NCI-H1092 treated with DMSO at 0.1 percent for 48 hours (cell line): Measurements from ENCODE around the gene PLEKHA7.

Source experiments
- DNase-seq: peaks from one replicate; lab custom pipeline; 2025; lab: John Stamatoyannopoulos, UW

Gene PLEKHA7

DNA sequence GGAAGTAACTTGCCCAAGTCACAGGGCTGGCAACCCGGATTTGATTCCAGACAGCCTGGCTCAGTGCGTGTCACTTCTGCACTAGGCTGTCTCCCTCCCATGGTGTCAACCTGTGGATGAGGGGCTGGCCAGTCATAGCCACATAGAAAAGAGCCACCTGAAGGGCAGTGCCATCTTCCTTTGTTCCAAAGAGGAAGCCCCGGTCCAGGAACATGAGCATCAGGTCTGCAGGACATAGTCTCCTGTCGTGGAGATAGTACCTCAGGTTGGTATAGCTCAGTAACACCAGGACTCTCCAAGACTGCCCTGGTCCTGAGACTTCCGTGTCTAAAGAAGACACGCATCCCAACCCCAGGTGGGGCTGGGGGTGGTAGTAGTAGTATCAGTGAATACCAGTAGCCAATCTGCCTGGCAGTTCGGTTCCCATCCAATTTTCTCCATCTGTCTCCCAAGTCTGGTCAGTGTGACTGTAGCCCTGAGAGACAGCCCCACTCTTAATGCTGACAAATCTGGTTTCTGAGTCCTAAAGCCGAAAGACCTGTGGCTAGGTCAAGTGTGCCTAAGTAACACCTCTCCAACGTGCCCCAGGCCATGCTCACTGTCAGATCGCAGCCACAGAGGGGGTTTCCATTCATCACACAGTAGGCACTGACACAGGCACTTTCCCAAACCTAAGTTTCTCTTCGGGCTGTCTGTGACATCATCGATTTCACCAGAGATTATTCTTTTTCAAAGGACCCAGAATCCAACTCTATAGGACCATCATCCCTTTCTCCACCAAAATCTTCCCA, 242.7 kb downstream of the PLEKHA7 start:
- DNase-seq: no peak

DNA sequence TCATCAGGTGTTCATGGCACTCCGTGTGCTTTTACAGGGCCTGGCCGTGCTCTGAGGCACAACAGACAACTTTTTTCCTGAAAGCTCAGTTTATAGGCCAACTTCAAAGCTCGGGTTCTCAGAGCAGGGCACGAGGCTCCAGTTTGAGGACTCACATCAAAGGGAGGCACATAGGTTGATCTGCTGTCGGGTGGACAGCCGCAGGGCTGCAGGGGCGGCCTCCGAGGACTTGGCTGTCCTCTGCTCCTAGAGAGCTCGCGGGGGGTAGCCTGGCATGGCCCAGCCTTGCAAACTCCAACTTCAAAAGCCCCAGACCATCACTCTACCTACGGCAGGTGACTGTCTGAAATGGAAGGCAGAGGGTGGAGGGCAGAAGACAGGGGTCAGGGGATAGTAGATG, 244.2 kb downstream of the PLEKHA7 start:
- no peak for DNase-seq

DNA sequence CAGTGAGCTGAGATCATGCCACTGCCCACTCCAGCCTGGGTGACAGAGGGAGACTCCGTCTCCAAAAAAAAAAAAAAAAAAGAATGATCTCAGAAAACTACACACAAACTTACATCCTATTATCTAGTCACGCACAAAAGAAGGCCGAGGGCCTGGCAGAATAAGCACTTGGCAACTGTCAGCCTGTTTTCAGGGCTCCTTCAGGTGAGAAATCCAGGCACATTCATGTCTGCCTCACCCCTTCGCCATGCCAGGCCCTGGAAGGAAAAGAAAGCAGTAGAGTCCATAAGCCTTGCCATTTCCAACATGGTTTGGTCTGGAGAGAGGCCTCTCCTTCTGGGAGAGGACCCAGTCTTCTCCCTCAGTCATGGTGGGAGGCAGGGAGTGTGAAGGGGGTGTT, 244.8 kb downstream of the PLEKHA7 start:
- no peak for DNase-seq

DNA sequence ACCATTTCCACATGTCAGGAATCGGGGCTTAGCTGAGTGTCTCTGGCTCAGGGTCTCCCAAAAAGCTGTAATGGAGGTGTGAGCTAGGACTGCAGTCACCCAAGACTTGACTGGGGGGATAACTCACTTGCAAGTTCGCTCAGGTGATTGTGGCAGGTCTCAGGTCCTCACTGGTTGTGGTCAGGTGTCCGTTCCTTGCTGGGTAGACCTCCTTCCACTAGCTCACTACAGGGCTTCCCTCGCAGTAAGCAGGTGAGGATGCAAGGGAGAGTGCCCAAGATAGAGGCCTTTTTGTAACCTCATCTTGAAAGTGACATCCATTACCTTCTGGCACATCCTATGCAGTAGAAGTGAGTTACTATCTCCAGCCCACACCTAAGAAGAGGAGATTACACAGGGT, 246.3 kb downstream of the PLEKHA7 start:
- no peak for DNase-seq

DNA sequence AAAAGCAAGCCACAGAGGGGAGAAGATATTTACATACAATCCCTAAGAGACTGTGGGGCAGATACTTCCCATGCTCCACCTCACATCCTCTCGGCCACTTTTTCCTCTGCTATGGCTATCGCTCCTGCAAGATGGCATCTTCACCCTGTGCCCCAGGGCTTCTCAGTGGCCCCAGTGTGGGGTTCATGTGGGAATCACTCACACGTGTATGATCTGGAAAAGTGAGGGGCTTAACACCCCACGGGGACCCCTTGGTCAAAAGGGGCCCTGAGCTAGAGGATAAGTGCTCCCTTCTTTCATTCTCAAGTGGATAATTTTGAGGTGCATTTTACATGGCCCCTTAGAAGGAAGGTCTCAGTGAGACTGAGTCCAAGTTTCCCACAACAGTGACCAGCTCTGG, 247.1 kb downstream of the PLEKHA7 start:
- DNase-seq: no peak

DNA sequence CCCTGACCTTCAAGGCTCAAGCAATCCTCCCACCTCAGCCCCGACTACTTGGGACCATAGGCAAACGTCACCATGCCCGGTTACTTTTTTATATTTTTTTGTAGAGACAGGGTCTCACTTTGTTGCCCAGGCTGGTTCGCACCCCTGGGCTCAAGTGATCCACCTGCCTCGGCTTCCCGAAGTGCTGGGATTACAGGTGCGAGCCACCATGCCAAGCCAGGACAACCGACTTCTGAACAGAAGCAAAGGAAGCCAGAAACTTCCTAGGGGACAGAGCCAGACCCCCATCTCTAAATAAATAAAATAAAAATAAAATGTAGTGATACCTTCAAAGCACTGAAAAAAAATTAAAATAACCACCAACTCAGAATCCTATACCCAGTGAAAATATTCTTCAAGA, 249.3 kb downstream of the PLEKHA7 start:
- no peak for DNase-seq

DNA sequence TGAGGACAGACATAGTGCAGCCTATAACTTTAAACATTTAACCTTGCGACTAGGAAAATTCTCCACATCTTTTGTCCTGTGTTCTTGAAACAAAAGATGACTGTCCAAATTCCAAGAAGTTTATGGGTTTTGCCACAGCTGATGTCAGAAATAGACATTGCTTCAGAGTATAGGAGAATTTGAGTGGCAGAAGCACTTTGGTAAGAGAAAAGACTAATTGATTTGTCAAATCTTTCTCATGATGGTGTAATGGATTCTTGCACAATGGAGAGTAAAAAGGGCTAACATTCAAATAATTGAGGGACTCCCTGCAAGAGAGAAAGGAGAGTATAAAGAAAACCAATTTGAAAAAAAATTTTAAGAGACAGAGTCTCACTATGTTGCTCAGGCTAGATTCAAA, 250.5 kb downstream of the PLEKHA7 start:
- no peak for DNase-seq

DNA sequence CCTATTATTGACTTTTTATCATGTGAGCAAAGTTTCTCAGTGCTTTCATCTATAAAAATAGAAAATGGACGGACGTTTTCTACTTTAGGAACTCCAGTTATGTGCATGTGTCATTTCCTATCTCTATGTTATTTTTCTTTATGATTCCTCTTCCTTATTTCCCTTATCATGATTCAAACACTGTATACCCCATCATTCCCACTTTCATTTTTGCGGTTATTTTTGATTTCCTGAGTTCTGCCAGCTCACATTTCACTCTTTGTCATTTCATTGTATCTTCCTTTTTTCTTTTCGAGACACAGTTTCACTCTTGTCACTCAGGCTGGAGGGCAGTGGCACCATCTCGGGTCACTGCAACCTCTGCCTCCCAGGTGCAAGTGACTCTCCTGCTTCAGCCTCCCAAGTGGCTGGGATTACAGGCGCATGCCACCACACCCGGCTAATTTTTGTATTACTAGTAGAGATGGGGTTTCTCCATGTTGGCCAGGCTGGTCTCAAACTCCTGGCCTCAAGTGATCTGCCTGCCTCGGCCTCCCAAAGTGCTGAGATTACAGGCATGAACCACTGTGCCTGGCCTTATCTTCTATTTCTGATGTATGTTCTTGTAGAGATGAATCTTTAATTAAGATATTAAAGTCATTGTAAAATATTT, 254.2 kb downstream of the PLEKHA7 start:
- DNase-seq: no peak

DNA sequence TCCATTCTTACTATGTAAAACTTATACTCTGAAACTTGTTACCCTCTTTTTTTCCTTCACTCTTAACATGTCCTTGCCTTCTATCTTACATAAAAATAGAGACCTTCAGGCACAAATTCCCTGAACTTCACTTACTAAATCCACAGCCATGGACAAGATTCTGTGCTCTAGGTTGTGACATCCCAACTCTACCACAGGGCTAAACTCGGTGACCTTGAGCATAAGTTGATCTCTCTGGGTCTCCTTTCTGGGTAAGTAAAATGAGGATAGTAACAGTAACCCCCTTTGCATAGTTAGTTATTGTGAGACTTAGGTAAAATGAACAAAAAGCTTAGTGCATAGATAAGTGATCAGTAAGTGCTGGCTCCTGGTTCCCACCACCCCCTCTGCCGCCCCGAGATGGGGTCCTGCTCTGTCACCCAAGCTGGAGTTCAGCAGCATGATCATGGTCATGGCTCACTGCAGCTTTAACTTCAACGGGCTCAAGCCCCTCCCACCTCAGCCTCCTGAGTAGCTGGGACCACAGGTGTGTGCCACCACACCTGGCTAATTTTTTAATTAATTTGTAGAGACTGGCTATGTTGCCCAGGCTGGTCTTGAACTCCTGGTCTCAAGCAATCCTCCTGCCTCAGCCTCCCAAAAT, 255.7 kb downstream of the PLEKHA7 start:
- DNase-seq: no peak

DNA sequence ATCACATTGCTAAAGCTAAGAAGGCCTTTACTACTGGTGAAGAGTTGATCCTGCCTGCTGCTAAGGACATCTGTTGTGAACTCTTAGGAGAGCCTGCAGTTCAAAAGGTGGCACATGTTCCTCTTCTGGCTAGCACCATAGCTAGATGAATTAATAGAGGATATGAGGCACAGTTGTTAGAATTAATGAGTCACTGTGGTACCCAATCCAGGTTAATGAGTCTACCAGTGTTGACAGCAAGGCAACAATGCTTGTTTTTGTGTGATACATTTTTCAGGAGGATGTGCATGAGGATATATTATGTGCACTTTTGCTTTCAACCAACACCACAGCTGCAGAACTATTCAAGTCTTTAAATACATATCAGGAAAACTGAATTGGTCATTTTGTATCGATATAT, 263.8 kb downstream of the PLEKHA7 start:
- DNase-seq: no peak

DNA sequence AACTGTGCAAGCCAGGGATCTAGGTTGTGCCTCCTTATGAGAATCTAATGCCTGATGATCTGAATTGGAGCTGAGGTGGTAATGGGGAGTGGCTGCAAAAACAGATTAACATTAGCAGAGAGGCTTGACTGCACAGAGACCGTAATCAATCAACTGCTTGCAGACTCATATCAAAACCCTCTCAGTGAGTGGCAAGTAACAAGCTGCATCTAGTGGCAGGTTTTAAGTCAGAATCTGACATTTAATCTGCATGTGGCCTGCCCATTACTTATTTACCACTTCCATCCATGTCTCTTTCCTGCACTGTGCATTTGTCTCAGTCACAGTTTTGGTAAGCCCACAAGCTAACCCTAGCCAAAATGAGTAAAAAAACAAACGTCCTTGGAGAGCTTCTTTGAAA, 264.5 kb downstream of the PLEKHA7 start:
- DNase-seq: no peak

DNA sequence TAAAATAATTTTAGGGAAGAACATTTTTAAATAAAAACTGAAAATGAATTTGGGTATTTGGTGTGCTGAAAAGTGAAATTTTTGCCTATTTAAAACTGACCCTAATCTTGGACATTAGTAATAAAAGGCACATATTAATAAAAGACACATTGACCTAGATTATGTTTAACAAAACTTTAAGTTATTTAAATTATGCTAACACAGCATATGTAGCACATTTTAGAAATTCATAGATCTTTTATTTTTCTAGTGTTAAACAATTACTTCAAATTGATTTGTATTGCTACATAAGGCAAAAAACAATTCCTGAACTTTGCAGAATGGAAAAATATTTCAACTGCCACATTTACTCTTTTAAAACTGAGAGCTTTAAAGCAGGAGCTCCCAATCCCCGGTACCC, 265.1 kb downstream of the PLEKHA7 start:
- DNase-seq: no peak

DNA sequence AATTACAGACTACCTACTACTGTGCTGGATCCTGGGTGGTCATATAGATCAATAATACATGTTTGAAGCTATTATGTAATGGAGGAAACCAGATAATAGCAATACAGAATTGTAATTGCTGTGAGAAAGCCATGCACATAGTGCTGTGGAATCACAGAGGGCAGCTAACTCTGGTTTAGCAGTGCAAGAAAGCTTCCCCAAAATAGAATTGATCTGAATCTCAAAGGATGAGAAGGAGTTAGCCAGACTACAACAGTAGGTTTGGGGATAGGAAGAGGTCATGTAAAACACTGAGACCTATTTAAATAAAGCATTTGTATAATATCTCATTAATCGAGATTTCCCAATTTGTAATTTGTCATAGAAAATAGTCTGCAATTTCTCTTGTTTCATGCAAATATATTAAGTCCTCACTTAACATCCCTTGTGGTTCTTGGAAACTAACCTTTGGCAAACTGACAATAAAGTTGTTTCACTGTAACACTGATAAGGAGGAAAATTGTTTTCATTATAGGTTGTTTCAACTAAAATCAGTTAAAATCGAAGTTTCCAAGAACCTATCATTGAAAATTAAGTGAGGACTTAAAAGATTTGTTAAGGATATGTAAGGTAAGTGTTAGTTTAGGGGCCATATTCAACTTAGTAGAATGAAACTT, 268.1 kb downstream of the PLEKHA7 start:
- DNase-seq: no peak

DNA sequence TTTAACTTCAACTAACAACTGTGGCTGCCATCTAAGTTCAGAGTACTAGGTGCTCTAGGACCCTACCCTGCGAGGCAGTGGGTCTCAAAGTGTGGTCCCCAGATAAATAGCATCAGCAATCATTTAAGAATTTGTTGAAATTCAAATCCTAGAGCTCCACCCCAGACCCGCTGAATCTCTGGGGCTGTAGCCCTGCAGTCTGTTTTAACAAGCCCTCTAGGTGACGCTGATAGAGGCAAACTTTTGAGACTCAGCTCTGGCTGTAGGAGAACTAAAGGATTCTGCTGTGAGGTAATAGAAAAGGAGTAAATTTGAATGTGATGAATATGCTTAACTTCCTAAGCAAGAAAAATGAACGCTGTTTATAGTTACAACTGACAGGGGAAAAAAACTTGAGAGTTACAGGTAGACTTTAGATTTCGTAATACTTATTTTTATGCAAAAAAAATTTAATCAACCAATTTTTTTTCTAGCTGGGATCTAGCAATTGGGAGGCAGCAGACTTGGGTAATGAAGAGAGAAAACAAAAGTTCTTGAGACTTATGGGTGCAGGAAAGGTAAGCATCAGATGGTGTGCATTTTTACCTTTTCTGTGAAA, 270.0 kb downstream of the PLEKHA7 start:
- DNase-seq: no peak

DNA sequence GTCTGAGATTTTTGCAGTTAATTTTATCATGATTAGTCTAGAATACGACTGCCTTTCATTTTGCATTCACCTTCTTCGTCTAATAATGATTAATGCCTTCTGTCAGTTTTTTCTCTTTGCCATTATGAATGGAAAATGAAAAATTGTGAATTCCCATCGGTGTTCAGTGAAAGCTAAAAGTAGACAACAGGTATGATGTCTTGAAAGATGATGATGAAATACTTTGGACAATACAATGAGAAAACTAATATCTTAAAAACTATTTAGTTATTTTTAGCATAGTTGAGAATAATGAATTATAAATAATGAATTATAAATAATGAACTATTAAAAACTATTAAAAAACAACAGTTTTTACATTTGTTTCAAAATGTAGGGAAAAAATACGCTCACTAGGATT, 270.7 kb downstream of the PLEKHA7 start:
- no peak for DNase-seq

DNA sequence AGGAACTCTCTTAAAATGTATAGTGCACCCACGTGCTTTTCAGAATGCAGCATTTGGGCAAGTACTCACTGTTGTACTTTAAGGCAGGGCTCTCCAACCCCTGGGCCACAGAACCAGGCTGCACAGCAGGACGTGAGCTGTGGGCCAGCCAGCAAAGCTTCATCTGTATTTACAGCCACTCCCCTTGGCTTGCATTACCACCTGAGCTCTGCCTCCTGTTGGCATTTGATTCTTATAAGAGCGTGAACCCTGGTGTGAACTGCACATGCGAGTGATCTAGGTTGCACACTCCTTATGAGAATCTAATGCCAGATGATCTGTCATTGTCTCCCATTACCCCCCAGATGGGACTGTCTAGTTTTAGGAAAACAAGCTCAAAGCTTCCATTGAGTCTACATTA, 272.7 kb downstream of the PLEKHA7 start:
- no peak for DNase-seq

DNA sequence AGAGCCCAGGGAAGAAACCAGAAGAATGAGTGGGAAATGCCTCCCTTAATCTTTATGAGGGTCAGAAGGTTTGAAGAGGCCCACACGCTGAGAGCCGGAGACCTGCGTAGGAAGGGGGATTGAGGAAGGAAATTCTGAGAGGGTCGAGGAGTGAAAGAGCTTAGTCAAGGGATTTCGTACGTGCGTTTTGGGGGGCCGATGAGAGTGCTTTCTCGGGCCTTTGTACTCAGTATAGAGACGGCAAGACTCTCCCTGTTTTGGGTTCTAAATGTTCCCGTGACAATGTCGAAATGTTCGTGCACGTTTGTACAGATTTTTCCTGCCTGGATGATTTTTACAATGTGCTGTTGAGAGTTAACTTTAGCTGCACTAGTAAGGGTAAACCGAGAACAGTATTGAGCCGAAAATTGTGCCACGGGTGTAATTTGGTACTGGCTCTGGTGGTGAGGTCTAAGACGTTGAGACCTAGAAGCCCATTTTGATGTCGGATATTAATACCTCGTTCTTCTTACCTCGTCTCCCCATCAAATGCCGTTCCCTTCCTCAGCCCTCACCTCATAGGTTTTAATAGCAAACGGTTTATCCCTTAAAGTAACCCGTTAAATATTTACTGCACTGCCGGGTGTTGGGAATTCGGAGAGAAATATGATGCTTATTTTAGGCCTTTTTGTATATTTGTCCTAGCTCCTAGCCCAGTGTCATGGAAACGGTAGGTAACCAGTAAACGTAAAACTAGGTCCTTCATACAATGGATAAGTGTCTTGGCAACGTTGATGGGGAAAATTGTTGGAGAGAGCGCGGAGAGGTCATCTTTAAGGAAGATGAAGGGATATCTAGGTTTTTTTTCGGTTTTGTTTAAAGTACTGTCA, 275.0 kb downstream of the PLEKHA7 start:
- DNase-seq: no peak

DNA sequence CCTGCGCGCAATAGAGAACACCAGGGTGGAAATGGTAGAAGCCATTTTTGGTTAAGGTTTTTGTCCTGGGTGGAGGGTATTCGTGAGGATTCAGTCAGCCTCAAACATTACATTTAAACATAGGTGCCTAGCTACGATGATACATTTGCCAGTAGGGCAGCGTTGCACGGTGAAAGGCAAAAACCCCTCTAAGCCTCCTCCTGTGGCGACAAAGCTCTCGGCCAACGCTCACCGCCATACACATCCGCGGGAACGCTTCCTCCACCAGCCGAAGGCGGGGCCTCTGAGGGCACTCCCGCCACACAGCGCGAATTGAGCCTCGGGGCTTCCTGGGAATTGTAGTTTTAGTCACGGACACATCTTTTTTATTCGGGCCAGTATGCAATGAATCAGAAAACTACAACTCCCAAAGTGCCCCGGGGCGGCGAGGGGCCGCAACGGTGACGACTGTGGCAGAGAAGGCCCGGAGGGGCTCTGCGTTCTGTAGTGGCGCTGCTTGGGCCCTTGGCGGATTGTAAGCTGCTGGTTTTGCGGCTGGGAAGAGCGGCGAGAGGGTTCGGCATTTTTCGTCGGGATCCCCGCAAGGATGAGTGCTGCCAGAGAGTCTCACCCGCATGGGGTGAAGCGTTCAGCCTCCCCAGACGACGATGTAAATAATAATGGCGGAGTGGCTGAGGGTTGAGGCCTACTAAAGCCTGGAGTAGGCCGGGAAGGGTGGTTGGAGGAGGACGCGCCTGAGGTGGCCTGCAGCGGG, 275.8 kb downstream of the PLEKHA7 start, which contains the start of gene C11orf58:
Gene C11orf58 (plus strand): TSS at position 455 of the 754 bp plus-strand sequence. CDS start 132 bp downstream, at position 587.
- DNase-seq: peak; percentile 98

DNA sequence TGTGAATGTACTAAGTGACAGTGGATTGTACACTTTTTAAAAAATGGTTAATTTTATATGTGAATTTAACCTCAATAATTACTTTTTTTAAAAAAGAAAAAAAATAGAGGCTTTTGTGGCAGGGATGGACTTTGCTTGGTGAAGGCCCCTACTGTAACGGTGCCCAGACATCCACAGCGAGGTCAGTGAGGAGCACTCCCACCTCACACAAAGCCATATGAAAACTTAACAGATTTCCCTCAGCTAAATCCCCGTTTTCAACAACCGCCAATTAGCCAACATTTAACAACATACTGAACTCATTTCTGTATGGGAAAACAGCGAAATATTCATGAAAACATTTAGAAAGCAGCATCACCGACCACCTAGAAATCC, 276.4 kb downstream of the PLEKHA7 start:
- no peak for DNase-seq
